SK-N-SH treated with all-trans-retinoic acid at 6 μM for 48 hours (cell line): ENCODE data around the gene FRMD5.
"Not testable (repeated sequence)": the region's sequence is repeated elsewhere in the genome, so short reads cannot be mapped to it uniquely, and the experiment has no call there.

Experiments used
- OSR1 ChIP-seq: fragments of 250-450 bp; sonication (Bioruptor Pico); IDR thresholded peaks from 2 replicates; pipeline ENCODE4 v1.8.0; 2022; ENCODE audit warnings: moderate library complexity, mild to moderate bottlenecking, inconsistent platforms
- RARB ChIP-seq: fragments of 250-450 bp; sonication (Bioruptor Pico); IDR thresholded peaks from 2 replicates; pipeline ENCODE4 v1.8.0; 2021; ENCODE audit warnings: mild to moderate bottlenecking, moderate library complexity
- ZFP30 ChIP-seq: fragments of 450-650 bp; formaldehyde crosslinking; IDR thresholded peaks from 2 replicates; pipeline ENCODE4 v1.5.0; 2022; ENCODE audit warnings: mild to moderate bottlenecking, moderate library complexity

GRCh38 chr15:43831519-43832052 is 363.5 kb downstream of the FRMD5 start:
- not testable (repeated sequence) for TF ChIP-seq ZFP30, RARB, OSR1 (CRISPR knock-in tag)
